OCI-LY7 (cell line): Measurements from ENCODE around the gene AK5. TPM values are rescaled to one million over a fixed set of nuclear protein-coding genes. Genes with fewer than 3 reads are reported as not detected.

Experiments used
- BruUV-seq: library from RNA; stranded (reverse); fragments of 400-500 nt; replicated peaks from 2 replicates; lab custom pipeline; 2021; lab: Mats Ljungman, UMichigan
- CTCF ChIA-PET: fragments of 300-600 bp; sonication (Branson Sonifier 250); formaldehyde crosslinking; loops from one replicate; lab custom pipeline; 2022; ENCODE audit warnings: antibody characterized with exemption; ENCODE audit not compliant: unreplicated experiment; lab: Charles Lee
- POLR2A ChIA-PET: fragments of 300-600 bp; sonication (Branson Sonifier 250); formaldehyde crosslinking; loops from one replicate; lab custom pipeline; 2022; ENCODE audit warnings: antibody characterized with exemption; lab: Charles Lee
- DNase-seq: peaks from one replicate; pipeline ENCODE4 v3.0.0-alpha.2; 2015; ENCODE audit warnings: low spot score
- H2AFZ ChIP-seq: fragments of 200-600 bp; sonication (generic), shearing (Covaris generic); 2 replicates; pipeline ENCODE4 v1.6.1; 2014; ENCODE audit warnings: mild to moderate bottlenecking, antibody characterized with exemption, low read length, moderate library complexity
- H3K27ac ChIP-seq: fragments of 200-600 bp; sonication (generic); 2 replicates; pipeline ENCODE4 v1.5.1; 2014; ENCODE audit warnings: mixed run types, low read depth, mild to moderate bottlenecking, moderate library complexity, low read length, inconsistent platforms; ENCODE audit not compliant: poor library complexity, severe bottlenecking
- H3K36me3 ChIP-seq: fragments of 200-600 bp; sonication (generic); 2 replicates; pipeline ENCODE4 v1.6.1; 2014; ENCODE audit warnings: mild to moderate bottlenecking, antibody characterized with exemption, low read length, moderate library complexity, mixed read lengths; ENCODE audit not compliant: insufficient read depth
- H3K4me1 ChIP-seq: fragments of 200-600 bp; sonication (generic); 2 replicates; pipeline ENCODE4 v1.5.1; 2014; ENCODE audit warnings: mild to moderate bottlenecking, low read length; ENCODE audit not compliant: insufficient read depth, poor library complexity, severe bottlenecking
- H3K4me2 ChIP-seq: fragments of 200-600 bp; sonication (generic); 2 replicates; pipeline ENCODE4 v1.6.1; 2014; ENCODE audit warnings: mild to moderate bottlenecking, low read length
- H3K4me3 ChIP-seq: fragments of 200-600 bp; sonication (generic); 2 replicates; pipeline ENCODE4 v1.5.1; 2014; ENCODE audit warnings: mild to moderate bottlenecking, low read depth, low read length; ENCODE audit not compliant: poor library complexity, severe bottlenecking
- H3K79me2 ChIP-seq: fragments of 200-600 bp; sonication (generic); 2 replicates; pipeline ENCODE4 v1.6.1; 2016; ENCODE audit warnings: low read depth, mild to moderate bottlenecking, low read length, moderate library complexity, mixed read lengths; ENCODE audit not compliant: insufficient read depth
- H3K9me2 ChIP-seq: fragments of 200-600 bp; sonication (generic); 2 replicates; pipeline ENCODE4 v1.6.1; 2016; ENCODE audit warnings: mild to moderate bottlenecking, low read length, mixed read lengths; ENCODE audit not compliant: insufficient read depth
- H3K9me3 ChIP-seq: fragments of 200-600 bp; sonication (generic); 2 replicates; pipeline ENCODE4 v1.6.1; 2014; ENCODE audit warnings: mild to moderate bottlenecking, mixed run types, low read length, mixed read lengths
- H4K20me1 ChIP-seq: fragments of 200-600 bp; sonication (generic); 2 replicates; pipeline ENCODE4 v1.6.1; 2014; ENCODE audit warnings: mild to moderate bottlenecking, antibody characterized with exemption, low read length, moderate library complexity, mixed read lengths; ENCODE audit not compliant: insufficient read depth
- EZH2phosphoT487 ChIP-seq: fragments of 200-600 bp; sonication (generic); IDR thresholded peaks from 2 replicates; pipeline ENCODE4 v1.6.1; 2018; ENCODE audit warnings: low read depth, borderline replicate concordance, mild to moderate bottlenecking, mixed run types, antibody characterized with exemption, low read length, moderate library complexity, mixed read lengths
- intact Hi-C: fragments of 100-400 bp; cut with micrococcal nuclease; formaldehyde crosslinking; loops from one replicate; pipeline ENCODE4 v1.10.0; 2022; ENCODE audit not compliant: unreplicated experiment
- total RNA-seq, 2 experiments: library from RNA; depleted of rRNA in 1 of 2; stranded (reverse); fragments of >200 nt in 1 of 2; shearing (Covaris generic) in 1 of 2; gene quantifications; 2 replicates each; pipeline ENCODE4 v1.2.3, GENCODE V29; 2014 to 2022
- TF ChIP-seq, protein P1 (sequence below): fragments of 200-600 bp; sonication (generic); conservative IDR thresholded peaks from 2 replicates; pipeline ENCODE4 v1.5.1; 2014; ENCODE audit warnings: mild to moderate bottlenecking, antibody characterized with exemption, low read length, moderate library complexity, mixed read lengths

The AK5 gene
- total RNA-seq, 2 experiments from 2014 or later, result not detected

GRCh38 chr1:77468257-77468948 lies 186.6 kb downstream of the AK5 start:
- no peaks in the 10 kb centered on the region for H3K4me1 ChIP-seq
- BruUV-seq, result no TSS peak
- H3K4me3 ChIP-seq, result no peak overlapping the region
- H3K36me3 ChIP-seq, result no peaks in the 10 kb centered on the region
- TF ChIP-seq EZH2phosphoT487, result no peak
- TF ChIP-seq, protein P1, sequence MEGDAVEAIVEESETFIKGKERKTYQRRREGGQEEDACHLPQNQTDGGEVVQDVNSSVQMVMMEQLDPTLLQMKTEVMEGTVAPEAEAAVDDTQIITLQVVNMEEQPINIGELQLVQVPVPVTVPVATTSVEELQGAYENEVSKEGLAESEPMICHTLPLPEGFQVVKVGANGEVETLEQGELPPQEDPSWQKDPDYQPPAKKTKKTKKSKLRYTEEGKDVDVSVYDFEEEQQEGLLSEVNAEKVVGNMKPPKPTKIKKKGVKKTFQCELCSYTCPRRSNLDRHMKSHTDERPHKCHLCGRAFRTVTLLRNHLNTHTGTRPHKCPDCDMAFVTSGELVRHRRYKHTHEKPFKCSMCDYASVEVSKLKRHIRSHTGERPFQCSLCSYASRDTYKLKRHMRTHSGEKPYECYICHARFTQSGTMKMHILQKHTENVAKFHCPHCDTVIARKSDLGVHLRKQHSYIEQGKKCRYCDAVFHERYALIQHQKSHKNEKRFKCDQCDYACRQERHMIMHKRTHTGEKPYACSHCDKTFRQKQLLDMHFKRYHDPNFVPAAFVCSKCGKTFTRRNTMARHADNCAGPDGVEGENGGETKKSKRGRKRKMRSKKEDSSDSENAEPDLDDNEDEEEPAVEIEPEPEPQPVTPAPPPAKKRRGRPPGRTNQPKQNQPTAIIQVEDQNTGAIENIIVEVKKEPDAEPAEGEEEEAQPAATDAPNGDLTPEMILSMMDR, result no peak
- H4K20me1 ChIP-seq, result no peaks in the 10 kb centered on the region
- intact Hi-C loops, result no loop called here
- H3K27ac ChIP-seq, result no peak overlapping the region
- CTCF ChIA-PET, result no interaction called here
- no peaks in the 10 kb centered on the region for H3K9me3 ChIP-seq
- DNase-seq, result no peak
- POLR2A ChIA-PET, result interaction anchor here (0.6 to 1.4 kb wide), 2 partner anchors 16 to 90 kb away, joined by 3 read pairs; no protein-coding TSS in a partner anchor
- no peaks in the 10 kb centered on the region for H3K9me2 ChIP-seq
- H3K79me2 ChIP-seq, result no peaks in the 10 kb centered on the region
- H2AFZ ChIP-seq, result no peak overlapping the region
- no peak overlapping the region for H3K4me2 ChIP-seq

GRCh38 chr1:77468949-77469710 lies 187.3 kb downstream of the AK5 start:
- BruUV-seq, result no TSS peak
- Histone ChIP-seq H3K9me2 (no peaks in the 10 kb centered on the region), H3K79me2 (no peaks in the 10 kb centered on the region), H4K20me1 (no peaks in the 10 kb centered on the region), H3K4me1 (no peaks in the 10 kb centered on the region), H3K9me3 (no peaks in the 10 kb centered on the region), H3K36me3 (no peaks in the 10 kb centered on the region), H3K4me2 (no peak overlapping the region), H3K27ac (no peak overlapping the region), H3K4me3 (no peak overlapping the region), H2AFZ (no peak overlapping the region)
- TF ChIP-seq, protein P1, result no peak
- TF ChIP-seq EZH2phosphoT487, result no peak
- intact Hi-C loops, result no loop called here
- no peak for DNase-seq
- ChIA-PET POLR2A (interaction anchor here (1.4 kb wide), 1 partner anchor 17 kb away, joined by 3 read pairs; no protein-coding TSS in a partner anchor), CTCF (no interaction called here)
